Ovary (tissue), 9 donors: ENCODE measurements around the gene CYFIP2. TPM values are rescaled to one million over a fixed set of nuclear protein-coding genes. Genes with fewer than 3 reads are reported as not detected.

ENCODE experiments used
- DNase-seq, 5 donors: peaks; one replicate each; pipeline ENCODE4 v3.0.0-alpha.2; 2019 to 2020
- H3K27ac ChIP-seq, 2 donors: fragments of 200-600 bp; one replicate each; pipeline versions ENCODE4 v1.5.1 to v1.8.0; 2019 to 2022
- H3K27me3 ChIP-seq: fragments of 200-600 bp; one replicate; pipeline ENCODE4 v1.8.0; 2022
- H3K36me3 ChIP-seq: fragments of 200-600 bp; sonication (generic); one replicate; pipeline ENCODE4 v1.5.1; 2019
- H3K4me1 ChIP-seq: one replicate; pipeline ENCODE4 v1.8.1; 2013; ENCODE audit warnings: mild to moderate bottlenecking, moderate library complexity; ENCODE audit not compliant: insufficient read depth
- H3K4me3 ChIP-seq: fragments of 200-600 bp; sonication (generic); one replicate; pipeline ENCODE4 v1.5.1; 2017
- H3K9me3 ChIP-seq, 2 donors: fragments of 200-600 bp in 1 of 2; sonication (generic) in 1 of 2; one replicate each; pipeline versions ENCODE4 v1.5.1 to v1.8.1; 2013 to 2019; ENCODE audit warnings: mild to moderate bottlenecking in 1 of 2, moderate library complexity in 1 of 2
- EP300 ChIP-seq: sonication (generic); formaldehyde crosslinking; IDR thresholded peaks from one replicate; pipeline ENCODE4 v1.6.1; 2017; ENCODE audit warnings: antibody characterized with exemption
- POLR2A ChIP-seq: fragments of 450-650 bp; IDR thresholded peaks from one replicate; pipeline ENCODE4 v1.6.1; 2017; ENCODE audit warnings: antibody characterized with exemption, mild to moderate bottlenecking, moderate library complexity
- WGBS, 3 donors: extraction: QIAGEN DNeasy Blood & Tissue Kit in 1 of 3; methylation state at CpG; one replicate each; pipeline versions ENCODE4 v1.1.5 to v1.1.7; 2013 to 2017; 5-methylcytosine and 5-hydroxymethylcytosine counted together
- intact Hi-C, 4 donors: fragments of 100-400 bp; cut with DNase I; formaldehyde crosslinking; loops; one replicate each; pipeline versions ENCODE4 v1.11.0 to v1.15.1; 2022 to 2023
- polyA plus RNA-seq, 2 donors: library from polyadenylated mRNA; stranded (reverse); fragments of 200-250 nt in 1 of 2; fragments of 350-450 nt in 1 of 2; fragmentation: Illumina TruSeq in 1 of 2; extraction: RNeasy Lipid Tissue Mini Kit (QIAGEN cat#74804) in 1 of 2; gene quantifications; one replicate each; pipeline ENCODE4 v1.2.3, GENCODE V29; 2013 to 2014
- total RNA-seq, 7 donors: library from RNA; depleted of rRNA in 2 of 7; stranded (reverse); fragments of >200 nt in 2 of 7; fragmentation: NEBNext Ultra II Directional in 3 of 7; extraction: Animal tissue kit (Norgen Biotek cat#: 25700) in 3 of 7; gene quantifications; one replicate each; pipeline versions ENCODE4 v1.1.0 to v1.2.4, GENCODE V29; 2016 to 2023
- TF ChIP-seq, protein P1 (sequence below), 3 donors: fragments of 450-650 bp in 2 of 3; fragments of 200-600 bp in 1 of 3; IDR thresholded peaks; one replicate each; pipeline versions ENCODE4 v1.5.1 to v1.8.0; 2016 to 2022; ENCODE audit warnings: antibody characterized with exemption in 3 of 3, mild to moderate bottlenecking in 1 of 3
- donor health status: DM: no; HTN: no; CAD: no; lungs with moderate emphysema.
- donor health status: DM: no; HTN: no; CAD: no.
- donor health status: Bipolar disorder and iron deficiency.
- donor health status: DM: yes; HTN: yes; CAD: no.
- donor health status: DM: no; HTN: no; CAD: no.
- donor health status: DM: yes; HTN: yes; CAD: no.

CYFIP2 gene
- total and polyA plus RNA-seq, 9 donors, result 4.9 to 39.8 (median 17.1) TPM

GRCh38 chr5:157431544-157432200 is 165.7 kb downstream of the CYFIP2 start:
- Histone ChIP-seq H3K27ac (no peak overlapping the region), H3K4me1 (no peaks in the 10 kb centered on the region), H3K9me3 (no peaks in the 10 kb centered on the region), H3K27me3 (no peaks in the 10 kb centered on the region), H3K36me3 (no peaks in the 10 kb centered on the region), H3K4me3 (no peak overlapping the region)
- WGBS, 3 donors, result 30 to 40% (median 31%) methylated on average over 4 of the region's 4 CpGs
- DNase-seq, result no peak
- TF ChIP-seq EP300, result no peak
- TF ChIP-seq POLR2A, result no peak
- TF ChIP-seq, protein P1, sequence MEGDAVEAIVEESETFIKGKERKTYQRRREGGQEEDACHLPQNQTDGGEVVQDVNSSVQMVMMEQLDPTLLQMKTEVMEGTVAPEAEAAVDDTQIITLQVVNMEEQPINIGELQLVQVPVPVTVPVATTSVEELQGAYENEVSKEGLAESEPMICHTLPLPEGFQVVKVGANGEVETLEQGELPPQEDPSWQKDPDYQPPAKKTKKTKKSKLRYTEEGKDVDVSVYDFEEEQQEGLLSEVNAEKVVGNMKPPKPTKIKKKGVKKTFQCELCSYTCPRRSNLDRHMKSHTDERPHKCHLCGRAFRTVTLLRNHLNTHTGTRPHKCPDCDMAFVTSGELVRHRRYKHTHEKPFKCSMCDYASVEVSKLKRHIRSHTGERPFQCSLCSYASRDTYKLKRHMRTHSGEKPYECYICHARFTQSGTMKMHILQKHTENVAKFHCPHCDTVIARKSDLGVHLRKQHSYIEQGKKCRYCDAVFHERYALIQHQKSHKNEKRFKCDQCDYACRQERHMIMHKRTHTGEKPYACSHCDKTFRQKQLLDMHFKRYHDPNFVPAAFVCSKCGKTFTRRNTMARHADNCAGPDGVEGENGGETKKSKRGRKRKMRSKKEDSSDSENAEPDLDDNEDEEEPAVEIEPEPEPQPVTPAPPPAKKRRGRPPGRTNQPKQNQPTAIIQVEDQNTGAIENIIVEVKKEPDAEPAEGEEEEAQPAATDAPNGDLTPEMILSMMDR (IDR thresholded peaks at IDR 0.05), result peak in 1 of 3 donors; percentile 48
- intact Hi-C loops, result loop anchor here (2.0 to 10.0 kb wide), 3 partner anchors 283 to 287 kb away; no protein-coding TSS in a partner anchor

- H3K36me3 ChIP-seq, result no peaks in the 10 kb centered on the region
- no peaks in the 10 kb centered on the region for H3K9me3 ChIP-seq
- no peaks in the 10 kb centered on the region for H3K27me3 ChIP-seq
- no peak overlapping the region for H3K4me3 ChIP-seq
- DNase-seq, result no peak
- no peak overlapping the region for H3K27ac ChIP-seq
- WGBS, 3 donors, result 85 to 96% (median 92%) methylated on average over 4 of the region's 4 CpGs
- H3K4me1 ChIP-seq, result no peaks in the 10 kb centered on the region
- intact Hi-C loops, result loop anchor here in 3 of 4 donors (5.0 to 10.0 kb wide), 2 partner anchors 281 to 283 kb away; no protein-coding TSS in a partner anchor
- TF ChIP-seq, protein P1 (IDR thresholded peaks at IDR 0.05), result no peak
- TF ChIP-seq EP300, result no peak
- no peak for TF ChIP-seq POLR2A
Observed at GRCh38 chr5:157434096-157434495, 168.2 kb downstream of the CYFIP2 start.

DNA sequence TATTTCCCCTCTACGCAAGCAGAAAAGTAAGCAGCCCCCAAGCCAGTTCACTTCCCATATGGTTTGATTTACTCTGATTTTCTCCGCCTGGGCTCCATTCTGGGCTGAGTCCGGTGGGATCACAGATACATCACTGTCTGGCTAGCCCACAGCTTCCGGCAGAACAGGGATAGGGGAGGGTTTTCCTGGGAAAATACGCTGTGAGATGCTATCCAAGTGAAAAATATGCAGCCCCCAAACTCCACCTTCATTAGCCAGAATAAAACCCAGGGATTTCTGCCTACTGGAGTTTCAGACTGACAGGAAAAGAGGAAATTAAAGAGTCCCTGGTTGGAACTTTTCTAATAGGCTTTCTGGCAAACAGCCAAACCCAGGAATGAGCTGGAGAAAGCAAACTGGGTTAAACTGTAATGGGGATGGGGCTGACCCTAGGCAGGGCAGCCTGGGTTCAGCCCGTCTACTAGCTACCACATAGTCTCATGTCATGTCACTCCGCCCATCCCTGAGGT is 177.2 kb downstream of the CYFIP2 start:
- Histone ChIP-seq H3K27ac (no peak overlapping the region), H3K36me3 (no peaks in the 10 kb centered on the region), H3K4me1 (no peaks in the 10 kb centered on the region), H3K9me3 (no peaks in the 10 kb centered on the region), H3K27me3 (no peaks in the 10 kb centered on the region), H3K4me3 (no peak overlapping the region)
- TF ChIP-seq, protein P1 (IDR thresholded peaks at IDR 0.05), result no peak
- TF ChIP-seq POLR2A (no peak), EP300 (no peak)
- intact Hi-C loops, result no loop called here
- WGBS, 3 donors, result 31 to 38% (median 33%) methylated on average over 7 of the region's 7 CpGs
- no peak for DNase-seq

DNA sequence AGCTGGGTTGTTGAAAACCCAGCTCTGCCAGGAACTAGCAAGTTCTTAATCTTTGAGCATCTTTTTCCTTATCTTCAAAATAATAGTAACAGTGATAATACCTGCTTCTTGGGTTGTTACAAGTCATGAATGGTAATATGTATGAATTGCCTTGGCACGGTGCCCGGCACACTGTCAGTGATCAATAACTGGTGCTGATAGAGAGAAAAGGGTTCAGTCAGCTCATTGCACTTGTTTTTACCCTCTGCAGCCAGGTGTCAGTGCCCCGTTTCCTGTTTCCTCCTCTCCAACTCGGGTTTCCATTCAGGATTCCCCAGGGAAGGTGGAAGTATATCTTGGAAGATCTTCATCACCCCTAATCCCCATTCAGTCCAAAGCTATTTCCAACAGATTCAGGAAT is 178.3 kb downstream of the CYFIP2 start:
- intact Hi-C loops, result no loop called here
- no peak overlapping the region for H3K27ac ChIP-seq
- TF ChIP-seq POLR2A, result no peak
- no peak for TF ChIP-seq EP300
- TF ChIP-seq, protein P1 (IDR thresholded peaks at IDR 0.05), result no peak
- H3K4me1 ChIP-seq, result no peaks in the 10 kb centered on the region
- H3K36me3 ChIP-seq, result no peaks in the 10 kb centered on the region
- no peak overlapping the region for H3K4me3 ChIP-seq
- no peaks in the 10 kb centered on the region for H3K9me3 ChIP-seq
- 60 to 74% (median 70%) methylated on average over 4 of the region's 4 CpGs for WGBS, 3 donors
- no peaks in the 10 kb centered on the region for H3K27me3 ChIP-seq
- DNase-seq, result no peak

Other genes with a start within 250 kb of the CYFIP2 start
- under 1 TPM in 1 of 7 donors, not detected in 6; 0.23 TPM for gene HAVCR1, start 207.0 kb upstream of the CYFIP2 start, total RNA-seq
- gene HAVCR1, start 207.0 kb upstream of the CYFIP2 start, polyA plus RNA-seq, result not detected
- gene HAVCR2, start 157.1 kb upstream of the CYFIP2 start, total RNA-seq, result 1 to 10 TPM; 1.3 to 8.8 (median 2.9) TPM
- gene HAVCR2, start 157.1 kb upstream of the CYFIP2 start, polyA plus RNA-seq, result 10 to 100 TPM in 1 of 2 donors, 1 to 10 TPM in 1; 1.6 to 12.0 TPM
- gene MED7, start 123.3 kb upstream of the CYFIP2 start, total RNA-seq, result 10 to 100 TPM in 5 of 7 donors, 1 to 10 TPM in 2; 7.7 to 14.2 (median 11.5) TPM
- gene MED7, start 123.3 kb upstream of the CYFIP2 start, polyA plus RNA-seq, result 10 to 100 TPM; 10.3 to 15.1 TPM
- gene GARIN3, start 99.9 kb upstream of the CYFIP2 start, total RNA-seq, result not detected
- not detected for gene GARIN3, start 99.9 kb upstream of the CYFIP2 start, polyA plus RNA-seq
- 1 to 10 TPM in 4 of 7 donors, under 1 TPM in 3; 0.35 to 2.1 (median 1.5) TPM for gene ITK, start 85.3 kb upstream of the CYFIP2 start, total RNA-seq
- gene ITK, start 85.3 kb upstream of the CYFIP2 start, polyA plus RNA-seq, result 1 to 10 TPM in 1 of 2 donors, under 1 TPM in 1; 0.36 to 1.9 TPM
- under 1 TPM in 1 of 7 donors, not detected in 6; 0.80 TPM for gene NIPAL4, start 194.1 kb downstream of the CYFIP2 start, total RNA-seq
- not detected for gene NIPAL4, start 194.1 kb downstream of the CYFIP2 start, polyA plus RNA-seq